GM10248 (cell line): ENCODE results near the gene UAP1L1.

Experiments
- CTCF ChIA-PET: fragments of 300-600 bp; sonication (Branson Sonifier 250); formaldehyde crosslinking; extraction: SDS; loops from one replicate; lab custom pipeline; 2021; ENCODE audit warnings: antibody characterized with exemption; lab: Yijun Ruan, JAX
- POLR2A ChIA-PET: fragments of 350-650 bp; sonication (Branson Sonifier 250); formaldehyde crosslinking; extraction: SDS; loops from one replicate; lab custom pipeline; 2020; ENCODE audit warnings: antibody characterized with exemption; lab: Yijun Ruan, JAX
- DNase-seq: peaks from one replicate; pipeline ENCODE4 v3.0.0; 2012; ENCODE audit errors: extremely low spot score
- CTCF ChIP-seq: IDR thresholded peaks from 2 replicates; pipeline ENCODE4 v1.5.1; 2012; ENCODE audit warnings: mild to moderate bottlenecking, low read depth; ENCODE audit errors: extremely low read depth, missing control alignments, control extremely low read depth

UAP1L1 gene

GRCh38 chr9:137126786-137127185 lies 49.5 kb downstream of the UAP1L1 start:
- TF ChIP-seq CTCF = no peak
- ChIA-PET CTCF (interaction anchor here (2.0 to 2.5 kb wide), 2 partner anchors 100 to 110 kb away, joined by 8 to 13 read pairs; partner anchors contain the start of gene RNF224), POLR2A (interaction anchor here (1.3 kb wide), 1 partner anchor 24 kb away, joined by 12 read pairs; no protein-coding TSS in a partner anchor)
- DNase-seq = no peak

GRCh38 chr9:137127301-137128157 lies 50.2 kb downstream of the UAP1L1 start:
- no peak for TF ChIP-seq CTCF
- POLR2A ChIA-PET = interaction anchor here (0.6 to 1.3 kb wide), 4 partner anchors 23 to 113 kb away, joined by 3 to 12 read pairs (median 8); partner anchors contain the start of gene TUBB4B
- peak; percentile 64 for DNase-seq
- CTCF ChIA-PET = interaction anchor here (1.0 to 2.5 kb wide), 3 partner anchors 32 to 110 kb away, joined by 4 to 13 read pairs (median 8); partner anchors contain the start of gene RNF224

GRCh38 chr9:137128158-137128861 lies 51.0 kb downstream of the UAP1L1 start:
- no peak for DNase-seq
- ChIA-PET POLR2A (interaction anchor here (0.6 to 1.3 kb wide), 5 partner anchors 22 to 113 kb away, joined by 3 to 12 read pairs (median 8); partner anchors contain the start of genes MAN1B1 and TUBB4B), CTCF (interaction anchor here (1.0 to 2.5 kb wide), 4 partner anchors 33 to 109 kb away, joined by 3 to 13 read pairs (median 6); partner anchors contain the start of genes ANAPC2 and RNF224)
- TF ChIP-seq CTCF = no peak

- TF ChIP-seq CTCF = no peak
- DNase-seq = no peak
- CTCF ChIA-PET = interaction anchor here (1.0 to 2.4 kb wide), 10 partner anchors 10 to 99 kb away, joined by 3 to 19 read pairs (median 4); partner anchors contain the start of genes ANAPC2, RNF224 and TPRN
- POLR2A ChIA-PET = interaction anchor here (0.9 to 1.6 kb wide), 7 partner anchors 22 to 115 kb away, joined by 3 to 15 read pairs (median 4); partner anchors contain the start of genes MAN1B1, SSNA1, TPRN and TUBB4B
These were observed 51.6 kb downstream of the UAP1L1 start for GRCh38 chr9:137128862-137129455.

- ChIA-PET CTCF (interaction anchor here (0.7 to 2.6 kb wide), 12 partner anchors 10 to 293 kb away, joined by 3 to 19 read pairs (median 4); partner anchors contain the start of genes ANAPC2, EXD3, RNF224 and TPRN), POLR2A (interaction anchor here (0.9 to 1.6 kb wide), 7 partner anchors 21 to 114 kb away, joined by 3 to 15 read pairs (median 4); partner anchors contain the start of genes MAN1B1, SSNA1, TPRN and TUBB4B)
- DNase-seq = peak; percentile 93
These were observed 52.3 kb downstream of the UAP1L1 start for GRCh38 chr9:137129456-137130175.

More at GRCh38 chr9:137129456-137130175, 52.3 kb downstream of the UAP1L1 start:
- no peak for TF ChIP-seq CTCF
